Measurements from ENCODE around the gene GLRX3. TPM values are rescaled to one million over a fixed set of nuclear protein-coding genes. Genes with fewer than 3 reads are reported as not detected.

Gene GLRX3
- total RNA-seq, 2 experiments from 2014 or later: 164 to 167 TPM

DNA sequence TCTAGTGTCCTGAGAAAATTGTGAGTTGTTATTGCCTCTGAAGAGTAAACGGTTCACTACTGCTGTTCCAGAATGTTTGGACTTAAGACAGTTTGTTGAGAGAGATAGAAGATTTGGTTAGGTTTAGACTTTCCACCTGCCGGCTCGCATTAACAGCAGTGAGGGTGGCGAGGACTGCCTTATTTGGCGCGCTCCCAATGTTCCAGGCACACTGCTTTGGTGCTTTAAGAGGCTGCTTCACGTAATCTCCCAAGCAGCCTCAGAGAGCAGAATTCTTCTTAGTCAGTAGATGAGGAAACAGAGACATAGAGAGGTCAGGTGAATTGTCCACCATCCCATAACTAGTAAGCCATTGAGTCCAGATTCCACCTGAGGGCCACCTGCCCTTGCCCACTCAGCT lies 41.1 kb downstream of the GLRX3 start:
- CTCF ChIA-PET: interaction anchor here (1.1 kb wide), 1 partner anchor 14 kb away, joined by 3 read pairs; no protein-coding TSS in a partner anchor
- POLR2A ChIA-PET: no interaction called here

DNA sequence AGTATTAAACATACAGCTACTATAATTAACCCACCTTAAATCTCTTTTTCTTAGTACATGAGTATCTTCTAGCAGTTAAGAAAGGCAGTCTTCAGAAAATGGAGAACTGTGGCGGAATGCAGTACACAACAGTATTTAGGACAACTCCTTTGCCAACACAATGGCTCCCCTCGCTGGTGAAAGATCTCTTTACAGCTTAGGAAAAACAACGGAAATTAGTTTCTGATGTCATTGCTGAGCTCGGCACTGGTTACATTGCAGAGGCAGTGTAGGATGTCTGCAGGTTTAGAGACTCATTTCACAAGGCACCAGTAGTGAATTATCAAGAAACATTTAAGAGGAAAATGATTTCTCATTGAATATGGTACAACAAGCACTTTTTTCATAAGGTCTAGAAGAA lies 43.4 kb downstream of the GLRX3 start:
- ChIA-PET POLR2A (interaction anchor here (0.6 to 0.7 kb wide), 2 partner anchors 19 to 38 kb away, joined by 3 read pairs; no protein-coding TSS in a partner anchor), CTCF (interaction anchor here (0.7 to 1.5 kb wide), 2 partner anchors 10 to 1963 kb away, joined by 3 read pairs; no protein-coding TSS in a partner anchor)

DNA sequence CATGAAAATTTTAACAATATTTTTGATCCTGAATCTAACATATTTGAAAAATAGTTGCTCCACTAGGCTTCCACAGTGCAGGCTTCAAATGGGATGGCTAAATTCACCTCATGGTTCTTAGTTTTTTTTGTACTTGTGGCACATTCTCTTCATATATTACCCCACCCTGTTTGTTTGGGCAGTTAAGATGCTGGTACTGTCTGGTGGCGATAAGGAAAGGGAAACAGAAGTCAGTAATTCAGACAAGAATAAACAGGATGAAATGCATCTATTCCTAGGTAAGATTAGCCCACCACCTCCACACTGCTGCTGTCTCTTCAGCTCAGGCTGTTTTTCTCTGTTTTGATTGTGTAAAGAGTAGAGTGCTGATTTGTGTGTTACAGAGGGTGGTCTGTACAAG lies 44.2 kb downstream of the GLRX3 start:
- CTCF ChIA-PET: interaction anchor here (1.5 kb wide), 1 partner anchor 9 kb away, joined by 3 read pairs; no protein-coding TSS in a partner anchor
- POLR2A ChIA-PET: no interaction called here

DNA sequence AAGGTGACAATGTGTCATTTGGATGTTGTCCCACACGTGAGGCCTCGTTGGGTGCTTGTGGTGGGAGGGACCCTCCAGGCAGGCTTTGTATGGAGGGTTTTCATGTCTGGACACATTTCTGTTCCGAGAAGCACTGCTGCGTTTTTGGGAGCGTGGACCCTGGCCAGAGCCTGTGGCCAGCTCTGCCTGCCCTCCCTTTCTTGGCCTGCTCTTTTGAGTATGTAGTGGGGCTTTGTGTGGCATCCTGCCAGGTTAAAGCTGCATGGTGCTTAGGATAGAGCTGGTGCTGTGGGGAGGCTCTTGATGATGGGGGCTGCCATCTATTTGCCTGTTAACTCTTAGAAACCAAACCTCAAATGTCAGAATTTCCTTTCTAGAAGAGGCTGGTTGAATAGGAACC lies 45.7 kb downstream of the GLRX3 start:
- ChIA-PET POLR2A (interaction anchor here (0.6 kb wide), 1 partner anchor 9 kb away, joined by 3 read pairs; no protein-coding TSS in a partner anchor), CTCF (interaction anchor here (0.9 kb wide), 1 partner anchor 72 kb away, joined by 3 read pairs; no protein-coding TSS in a partner anchor)

DNA sequence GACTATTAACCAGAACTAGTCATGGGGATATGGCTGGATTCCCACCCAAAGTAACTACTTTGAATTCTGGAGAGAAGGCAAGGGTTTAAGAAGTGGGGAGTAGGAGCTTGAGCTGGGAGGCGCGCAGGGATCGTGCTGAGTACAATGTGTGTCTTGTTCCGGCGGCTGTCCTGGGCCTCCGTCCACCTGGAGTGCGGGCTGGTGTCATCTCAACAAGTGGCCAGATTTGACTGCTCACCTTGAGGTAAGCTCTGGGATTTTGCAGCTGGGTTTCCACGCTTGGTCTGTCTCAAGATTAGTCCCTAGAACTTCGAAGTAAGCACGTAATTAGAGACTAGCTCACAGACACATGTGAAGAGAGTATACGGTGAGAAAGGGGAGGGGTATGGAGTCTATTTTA lies 49.4 kb downstream of the GLRX3 start:
- CTCF ChIA-PET: no interaction called here
- POLR2A ChIA-PET: no interaction called here

DNA sequence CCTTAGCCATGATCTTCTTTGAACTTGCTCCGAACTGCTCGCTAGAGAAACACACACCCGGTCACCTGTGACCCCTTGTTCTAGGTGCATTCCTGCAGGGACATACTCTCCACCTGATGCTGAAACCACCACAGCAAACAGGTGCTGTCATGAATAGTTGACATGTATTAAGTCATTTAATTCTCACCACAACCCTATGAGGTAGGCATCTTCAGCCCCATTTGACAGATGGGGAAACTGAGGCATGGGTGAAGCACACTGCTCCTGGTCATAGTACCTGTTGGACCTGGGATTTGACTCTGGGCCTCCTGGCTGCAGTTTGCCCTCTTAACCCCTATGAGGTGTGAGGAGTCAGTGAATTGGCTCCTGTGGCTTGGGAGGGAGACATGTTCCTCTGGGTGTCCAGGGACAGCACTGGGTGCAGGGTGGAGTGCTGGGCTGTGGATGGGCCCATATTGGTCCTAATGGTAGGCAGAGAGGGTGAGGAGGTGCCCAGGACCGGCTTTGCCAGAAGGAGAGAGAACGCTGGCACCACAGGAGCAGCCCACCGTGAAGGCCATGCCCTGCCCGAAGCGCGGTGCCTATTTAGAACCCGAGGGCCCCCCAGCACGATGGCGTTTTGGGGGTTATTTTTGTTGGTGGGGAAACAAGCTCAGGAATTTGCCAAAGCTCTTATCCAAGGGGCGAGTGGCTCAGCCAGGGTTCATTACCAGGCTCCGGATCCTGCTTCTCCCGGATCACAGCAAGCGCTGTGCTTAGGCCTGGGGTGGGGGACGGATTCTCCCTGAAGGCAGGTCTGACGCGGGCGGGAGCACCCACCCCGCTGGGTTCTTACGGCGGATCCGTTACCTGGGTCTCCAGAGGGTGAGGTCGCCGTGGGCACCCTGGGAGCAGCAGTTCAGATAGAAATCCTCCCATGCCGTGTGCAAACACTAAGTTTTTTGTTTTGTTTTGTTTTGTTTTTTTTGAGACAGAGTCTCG lies 52.3 kb downstream of the GLRX3 start:
- CTCF ChIA-PET: interaction anchor here (0.6 to 1.1 kb wide), 3 partner anchors 14 to 78 kb away, joined by 3 read pairs; partner anchors contain the start of gene C10orf143
- POLR2A ChIA-PET: no interaction called here

DNA sequence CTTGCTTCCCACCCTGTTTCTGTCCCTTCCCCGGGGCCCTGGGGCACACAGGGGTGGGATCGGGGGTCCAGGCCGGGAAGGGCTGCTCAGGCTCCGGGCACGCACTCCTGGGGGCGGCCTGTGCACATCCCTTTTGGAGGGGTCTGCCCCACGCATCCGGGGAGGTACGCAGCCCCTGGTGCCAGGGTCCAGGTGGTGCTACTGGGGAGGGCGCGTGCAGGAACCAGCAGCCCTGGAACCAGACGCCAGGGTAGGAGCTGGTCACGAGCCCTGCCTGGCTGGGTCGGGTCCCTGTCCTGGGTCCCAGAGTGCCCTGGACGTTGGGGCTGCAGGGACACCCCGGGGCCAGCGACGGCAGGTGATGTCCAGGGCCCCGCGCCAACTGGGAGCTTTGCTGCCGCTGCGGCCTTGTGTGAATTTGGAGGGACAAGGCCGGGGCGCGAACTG lies 53.4 kb downstream of the GLRX3 start:
- CTCF ChIA-PET: interaction anchor here (0.7 to 1.1 kb wide), 4 partner anchors 9 to 45 kb away, joined by 3 to 4 read pairs (median 3); no protein-coding TSS in a partner anchor
- POLR2A ChIA-PET: no interaction called here

DNA sequence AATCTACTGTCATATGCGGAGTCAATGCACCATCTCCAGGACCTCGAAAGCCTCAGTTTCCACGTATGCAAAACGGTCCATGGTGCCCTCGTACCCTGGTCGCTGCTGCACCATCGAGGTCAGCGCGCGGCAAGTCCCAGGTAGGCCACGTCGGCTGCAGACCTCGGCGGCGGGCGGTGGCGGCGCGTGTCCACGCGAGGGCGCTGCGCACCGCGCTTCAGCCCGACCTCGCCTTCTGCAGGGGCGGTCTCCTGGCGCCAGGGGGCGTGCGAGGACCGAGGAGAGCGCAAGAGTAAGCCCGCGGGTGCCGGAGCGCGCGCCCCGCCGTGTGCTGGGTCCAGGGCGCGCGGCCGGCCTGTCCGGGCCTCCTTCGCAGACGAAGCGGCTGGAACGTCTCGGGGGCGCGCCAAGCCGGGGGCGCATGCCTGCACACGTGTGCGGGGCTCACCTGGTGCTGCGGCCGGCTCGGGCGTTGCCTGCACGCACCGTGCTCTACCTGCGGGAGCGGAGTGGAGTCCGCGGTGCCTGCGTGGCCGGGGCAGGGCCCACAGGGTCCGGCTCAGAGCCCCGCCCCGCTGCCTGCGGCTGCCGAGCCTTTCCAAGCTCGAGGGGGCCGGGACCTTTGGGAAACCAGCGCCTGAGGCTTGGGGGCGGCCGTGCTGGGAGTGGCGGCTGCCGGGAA lies 54.0 kb downstream of the GLRX3 start:
- CTCF ChIA-PET: interaction anchor here (0.7 to 1.3 kb wide), 4 partner anchors 10 to 16 kb away, joined by 3 to 4 read pairs (median 3); no protein-coding TSS in a partner anchor
- POLR2A ChIA-PET: interaction anchor here (0.6 kb wide), 2 partner anchors 8 to 40 kb away, joined by 3 to 7 read pairs; no protein-coding TSS in a partner anchor

DNA sequence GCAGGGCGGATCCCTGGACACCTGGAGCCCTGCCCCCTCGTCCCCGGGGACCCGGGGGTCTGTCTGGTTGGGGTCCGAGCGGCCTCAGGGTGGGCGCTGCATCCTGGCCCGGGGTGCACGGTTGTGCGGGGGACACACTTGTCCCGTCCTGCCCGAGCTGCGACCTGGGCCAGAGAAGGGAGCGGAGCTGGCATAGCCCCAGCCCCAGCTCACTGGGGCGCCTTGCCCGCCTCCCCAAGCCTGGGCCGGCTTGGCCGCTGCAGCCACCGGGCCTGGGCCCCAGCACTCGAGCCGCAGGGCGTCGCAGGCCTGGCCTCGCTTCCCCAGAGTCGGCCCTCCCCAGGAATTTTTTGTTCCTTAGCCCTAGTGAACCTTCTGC lies 54.5 kb downstream of the GLRX3 start:
- ChIA-PET CTCF (interaction anchor here (1.3 kb wide), 1 partner anchor 13 kb away, joined by 3 read pairs; no protein-coding TSS in a partner anchor), POLR2A (interaction anchor here (0.6 kb wide), 2 partner anchors 8 to 40 kb away, joined by 3 to 7 read pairs; no protein-coding TSS in a partner anchor)

DNA sequence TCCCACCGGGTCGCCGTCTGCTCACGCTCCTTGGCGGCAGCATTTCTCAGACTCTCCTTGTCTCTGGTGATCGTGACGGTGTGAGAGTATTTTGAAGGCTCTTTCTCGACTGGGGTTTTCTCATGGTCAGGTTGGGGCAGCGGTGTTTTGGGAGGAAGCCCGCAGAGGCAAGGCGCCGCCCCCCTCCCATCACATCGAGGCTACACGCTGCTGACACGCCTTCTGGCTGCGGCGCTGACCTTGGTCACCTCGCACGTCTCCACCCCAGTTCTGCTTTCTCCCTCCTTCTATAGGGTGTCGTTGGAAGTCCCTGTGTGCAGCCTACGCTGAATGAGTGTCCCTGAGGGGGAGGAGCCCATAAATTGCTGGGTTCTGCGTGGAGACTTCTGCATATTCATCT lies 55.2 kb downstream of the GLRX3 start:
- ChIA-PET POLR2A (no interaction called here), CTCF (interaction anchor here (1.3 kb wide), 1 partner anchor 14 kb away, joined by 3 read pairs; no protein-coding TSS in a partner anchor)

DNA sequence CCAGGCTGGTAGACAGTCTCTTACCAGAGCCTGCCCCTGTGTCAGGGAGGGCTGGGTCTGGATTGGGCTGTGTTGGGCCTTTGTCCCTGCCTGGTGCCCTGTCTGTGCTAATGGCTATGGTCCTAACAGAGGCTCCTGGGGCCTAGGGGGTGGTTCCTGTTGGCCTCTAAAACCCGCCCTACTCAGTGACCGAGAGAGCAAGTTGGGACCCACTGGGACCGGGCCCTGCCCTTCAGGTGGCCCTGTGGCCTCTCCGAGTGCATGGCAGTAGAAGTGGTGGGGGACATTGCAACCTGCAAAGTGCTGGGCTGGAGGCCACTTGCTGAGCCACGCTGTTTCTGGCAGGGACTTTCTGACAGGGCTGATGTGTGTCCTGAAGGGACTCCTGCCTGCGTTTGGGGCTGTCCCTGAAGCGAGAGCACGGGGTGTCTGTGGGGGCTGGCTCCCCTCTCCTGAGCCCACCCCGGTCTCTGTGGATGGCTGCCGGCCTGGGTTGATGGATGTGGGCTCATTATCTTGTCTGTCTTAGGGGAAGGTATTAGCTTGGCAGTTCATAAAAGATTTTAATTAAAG lies 56.2 kb downstream of the GLRX3 start:
- ChIA-PET CTCF (no interaction called here), POLR2A (no interaction called here)

DNA sequence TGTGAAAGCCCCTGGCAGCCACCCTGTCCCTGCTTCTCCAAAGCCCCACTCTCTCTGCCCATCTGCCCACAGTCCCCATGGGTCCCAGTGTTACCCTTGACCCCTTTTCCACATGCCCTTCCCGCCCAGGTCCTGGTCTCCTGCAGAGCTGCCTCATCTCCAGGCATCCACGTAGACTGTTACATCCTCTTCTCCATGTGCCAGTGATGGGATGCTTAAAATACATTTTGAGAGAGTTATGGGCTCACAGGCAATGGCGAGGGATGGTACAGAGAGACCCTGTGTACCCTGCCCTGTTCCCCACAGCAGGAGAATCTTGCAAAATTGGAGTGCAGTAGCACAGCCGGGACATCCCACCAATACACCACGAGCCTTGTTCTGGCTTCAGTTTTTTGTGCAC lies 56.8 kb downstream of the GLRX3 start:
- ChIA-PET POLR2A (no interaction called here), CTCF (no interaction called here)

DNA sequence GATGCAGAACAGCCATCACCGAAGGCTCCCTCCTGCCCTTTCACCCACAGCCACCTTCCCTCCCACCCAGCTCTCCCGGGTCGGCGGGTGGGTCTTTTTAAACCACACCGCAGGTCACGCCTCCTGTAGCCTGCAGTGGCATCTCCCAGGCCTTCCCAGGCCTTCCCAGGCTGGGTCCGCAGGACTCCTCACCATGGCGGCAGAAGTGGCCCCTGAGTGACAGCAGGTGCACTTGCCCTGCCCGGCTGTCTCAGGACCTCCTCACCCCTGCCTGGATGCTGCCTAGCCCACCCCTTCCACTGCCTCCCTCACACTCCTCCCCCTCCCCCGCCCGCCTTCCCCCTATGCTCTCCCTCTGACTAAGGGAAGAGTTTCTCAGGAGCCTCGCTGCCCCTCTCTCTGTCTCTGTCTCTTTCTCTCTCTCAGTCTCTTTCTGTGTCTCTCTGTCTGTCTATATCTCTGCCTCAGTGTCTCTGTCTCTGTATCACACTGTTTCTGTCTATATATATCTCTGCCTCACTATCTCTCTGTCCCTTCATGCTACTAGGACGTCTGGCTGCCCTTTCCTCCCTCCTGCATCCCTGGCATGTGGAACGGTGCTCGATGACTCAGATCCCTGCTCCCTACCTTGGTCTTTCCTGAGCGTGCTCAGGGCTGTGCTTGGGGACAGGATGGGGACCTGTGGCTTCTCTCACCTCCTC lies 57.5 kb downstream of the GLRX3 start:
- CTCF ChIA-PET: no interaction called here
- POLR2A ChIA-PET: no interaction called here

DNA sequence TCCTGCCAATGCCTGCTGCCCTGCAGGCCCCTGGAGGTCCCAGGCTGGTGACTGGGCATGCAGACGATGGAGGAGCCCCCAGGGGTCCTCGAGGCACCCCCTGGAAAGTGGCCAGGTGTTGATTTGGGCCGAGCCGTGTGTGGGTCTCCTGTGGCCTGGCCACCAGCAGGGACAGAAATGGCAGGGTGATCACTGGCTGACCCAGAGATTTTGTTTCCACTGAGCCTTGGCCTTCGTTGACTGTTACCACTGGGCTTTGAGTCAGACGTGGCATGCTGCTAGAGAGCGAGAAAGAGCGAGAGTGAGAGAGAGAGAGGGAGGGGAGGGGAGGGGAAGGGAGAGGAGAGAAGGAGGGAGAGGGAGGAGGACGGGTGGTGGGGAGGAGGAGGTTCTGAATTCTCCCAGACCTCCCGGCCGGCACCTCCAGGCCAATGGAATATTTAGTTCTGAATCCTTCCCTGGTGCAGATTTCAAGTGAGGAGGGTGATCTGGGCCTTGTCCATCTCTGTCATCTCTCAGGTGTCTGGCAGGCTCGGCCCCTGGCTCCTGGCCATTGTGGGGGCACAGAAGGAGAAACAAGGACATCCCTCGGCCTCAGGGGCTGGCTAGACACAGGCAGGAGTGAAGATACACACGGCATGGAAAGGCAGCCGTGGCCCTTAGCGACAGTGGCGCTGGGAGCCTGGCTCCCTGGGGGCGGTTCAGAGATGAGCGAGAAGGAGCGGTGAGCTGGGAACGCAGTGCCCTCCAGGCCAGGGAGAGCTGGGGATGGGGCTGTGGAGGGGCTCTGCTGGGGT lies 58.2 kb downstream of the GLRX3 start:
- ChIA-PET POLR2A (no interaction called here), CTCF (no interaction called here)

DNA sequence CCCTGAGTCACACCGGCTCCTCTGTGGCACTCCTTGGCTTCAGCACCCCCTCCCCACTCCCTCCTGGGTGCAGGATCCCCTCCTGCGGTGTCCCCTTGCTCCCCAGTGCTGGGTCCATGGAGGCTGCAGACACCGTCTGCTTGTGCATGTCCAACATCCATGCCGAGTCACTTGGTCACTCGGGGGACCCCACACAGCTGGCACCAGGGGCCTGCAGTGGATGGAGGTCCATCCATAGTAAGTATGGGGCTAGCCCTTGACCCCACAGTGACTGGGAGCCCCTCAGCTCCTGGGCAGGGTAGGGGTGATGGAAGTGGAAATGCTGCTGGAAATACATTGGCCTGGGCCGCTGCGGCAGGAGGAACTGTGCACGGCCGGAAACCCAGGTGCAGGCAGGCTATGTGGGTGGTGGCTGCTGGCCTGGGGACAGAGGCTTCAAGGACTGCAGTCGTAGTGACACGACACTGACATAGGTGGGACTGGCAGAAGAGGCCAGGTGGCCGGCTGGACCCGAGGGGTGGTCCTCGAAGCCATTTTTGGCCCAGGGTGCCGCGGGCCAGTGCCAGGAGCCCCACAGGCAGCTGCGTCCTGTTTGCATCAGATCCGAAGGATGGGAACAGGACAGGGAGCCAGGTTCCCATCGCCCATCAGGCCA lies 58.9 kb downstream of the GLRX3 start:
- ChIA-PET CTCF (no interaction called here), POLR2A (no interaction called here)

DNA sequence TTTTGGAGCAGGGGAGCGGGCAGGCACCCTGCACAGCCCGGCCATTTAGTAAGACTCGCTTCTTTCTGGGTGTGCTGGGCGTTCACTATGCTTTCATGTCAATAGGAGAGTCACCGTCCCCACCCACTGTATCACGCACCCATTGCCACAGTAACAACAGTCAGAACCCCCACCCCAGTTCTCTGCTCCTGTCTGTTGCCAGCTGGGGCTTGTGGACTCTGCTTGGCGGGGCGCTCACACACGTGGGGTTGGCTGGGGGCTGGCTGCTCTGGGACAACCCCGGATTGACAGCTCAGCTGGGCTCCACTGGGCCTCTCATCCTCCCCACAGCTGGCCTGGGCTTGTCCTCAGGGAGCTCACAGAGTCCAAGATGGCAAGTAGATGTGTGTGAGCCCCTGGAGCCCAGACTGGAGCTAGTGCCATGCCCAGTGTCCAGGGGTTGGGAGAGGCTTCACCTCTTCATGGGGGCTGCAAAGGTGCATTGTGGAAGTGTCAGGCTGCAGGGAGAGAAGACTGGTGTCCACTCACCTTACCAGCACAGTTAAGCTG lies 59.6 kb downstream of the GLRX3 start:
- POLR2A ChIA-PET: no interaction called here
- CTCF ChIA-PET: no interaction called here
